Adrenal gland (tissue), 5 donors: Measurements from ENCODE around the gene STX2.

Experiments used
- CTCF ChIP-seq, 6 experiments: fragments of 450-650 bp in 4 of 6; fragments of 200-600 bp in 2 of 6; sonication (generic) in 1 of 6; IDR thresholded peaks; 1 replicate in 5 of 6; 2 replicates in 1 of 6; pipeline versions ENCODE4 v1.5.1 to v1.8.0; 2016 to 2021; ENCODE audit warnings: antibody characterized with exemption in 6 of 6, mild to moderate bottlenecking in 2 of 6, moderate library complexity in 1 of 6
- POLR2A ChIP-seq, 2 donors: fragments of 450-650 bp; IDR thresholded peaks; one replicate each; pipeline ENCODE4 v1.6.1; 2017; ENCODE audit warnings: antibody characterized with exemption in 2 of 2, mild to moderate bottlenecking in 2 of 2, moderate library complexity in 1 of 2
- donor health status: DM: no; HTN: no; CAD: no.

- TF ChIP-seq POLR2A (IDR thresholded peaks at IDR 0.05) (no peak), CTCF (IDR thresholded peaks at IDR 0.05) (no peak)
Measured at GRCh38 chr12:130752692-130753230, 86.3 kb downstream of the STX2 start.
